Neuronal stem cell (in vitro differentiated cells): ENCODE results near the gene SUGCT.

Experiments
- DNase-seq: peaks from one replicate; pipeline ENCODE4 v3.0.0-alpha.2; 2013; ENCODE audit warnings: low spot score
- H2AFZ ChIP-seq: one replicate; pipeline ENCODE4 v1.6.1; 2013; ENCODE audit warnings: mild to moderate bottlenecking, low read length, inconsistent platforms
- H2AK5ac ChIP-seq: 2 replicates; pipeline ENCODE4 v1.6.1; 2013; ENCODE audit warnings: low read depth, mild to moderate bottlenecking, inconsistent platforms, low read length, moderate library complexity, mixed read lengths
- H2BK120ac ChIP-seq: 2 replicates; pipeline ENCODE4 v1.6.1; 2013; ENCODE audit warnings: low read depth, mild to moderate bottlenecking, inconsistent platforms, low read length, moderate library complexity, mixed read lengths
- H2BK12ac ChIP-seq: one replicate; pipeline ENCODE4 v1.6.1; 2013; ENCODE audit warnings: low read length, inconsistent platforms
- H2BK15ac ChIP-seq: 2 replicates; pipeline ENCODE4 v1.6.1; 2013; ENCODE audit warnings: mild to moderate bottlenecking, low read length, inconsistent platforms, mixed read lengths
- H2BK5ac ChIP-seq: one replicate; pipeline ENCODE4 v1.6.1; 2013; ENCODE audit warnings: inconsistent platforms, mild to moderate bottlenecking, low read length, moderate library complexity
- H3K14ac ChIP-seq: one replicate; pipeline ENCODE4 v1.6.1; 2013; ENCODE audit warnings: low read length, inconsistent platforms
- H3K18ac ChIP-seq: 2 replicates; pipeline ENCODE4 v1.6.1; 2013; ENCODE audit warnings: low read length, inconsistent platforms
- H3K23ac ChIP-seq: 2 replicates; pipeline ENCODE4 v1.6.1; 2013; ENCODE audit warnings: low read depth, mild to moderate bottlenecking, mixed read lengths, low read length, inconsistent platforms; ENCODE audit not compliant: poor library complexity
- H3K27ac ChIP-seq: replicated peaks from 3 replicates; pipeline ENCODE4 v1.5.1; 2013; ENCODE audit warnings: low read length, inconsistent platforms
- H3K27me3 ChIP-seq, 3 experiments: 2 replicates each; pipeline ENCODE4 v1.6.1; 2013; ENCODE audit warnings: low read length in 3 of 3, mild to moderate bottlenecking in 2 of 3, inconsistent platforms in 1 of 3, low read depth in 1 of 3, mixed read lengths in 1 of 3, moderate library complexity in 1 of 3; ENCODE audit not compliant: control insufficient read depth in 3 of 3, insufficient read depth in 3 of 3
- H3K36me3 ChIP-seq, 2 donors: replicated peaks in 1 of 2; 2 replicates each; pipeline ENCODE4 v1.6.1; 2013; ENCODE audit warnings: low read length in 2 of 2; ENCODE audit not compliant: control insufficient read depth in 2 of 2, insufficient read depth in 2 of 2
- H3K4ac ChIP-seq: 2 replicates; pipeline ENCODE4 v1.6.1; 2013; ENCODE audit warnings: inconsistent platforms, mild to moderate bottlenecking, low read length, moderate library complexity
- H3K4me1 ChIP-seq, 2 donors: 1 replicate in 1 of 2; 2 replicates in 1 of 2; pipeline ENCODE4 v1.6.1; 2013; ENCODE audit warnings: low read length in 2 of 2, low read depth in 1 of 2; ENCODE audit not compliant: control insufficient read depth in 2 of 2, insufficient read depth in 1 of 2
- H3K4me2 ChIP-seq: one replicate; pipeline ENCODE4 v1.6.1; 2013; ENCODE audit warnings: mild to moderate bottlenecking, low read length, inconsistent platforms; ENCODE audit not compliant: insufficient read depth, poor library complexity, severe bottlenecking
- H3K4me3 ChIP-seq, 2 donors: 2 replicates each; pipeline ENCODE4 v1.5.1; 2013; ENCODE audit warnings: low read length in 2 of 2, mild to moderate bottlenecking in 2 of 2, inconsistent platforms in 1 of 2, moderate library complexity in 1 of 2
- H3K79me1 ChIP-seq: one replicate; pipeline ENCODE4 v1.6.1; 2013; ENCODE audit warnings: low read depth, mild to moderate bottlenecking, inconsistent platforms, low read length, moderate library complexity
- H3K9ac ChIP-seq: one replicate; pipeline ENCODE4 v1.6.1; 2013; ENCODE audit warnings: mild to moderate bottlenecking, low read depth, low read length, inconsistent platforms; ENCODE audit not compliant: poor library complexity
- H3K9me3 ChIP-seq, 2 donors: replicated peaks in 1 of 2; 2 replicates each; pipeline versions ENCODE3 to v1.6.1; 2013; ENCODE audit warnings: low read length in 2 of 2, mild to moderate bottlenecking in 2 of 2, inconsistent platforms in 1 of 2, low read depth in 1 of 2, mixed read lengths in 1 of 2, moderate library complexity in 1 of 2; ENCODE audit not compliant: control insufficient read depth in 2 of 2, insufficient read depth in 1 of 2
- H4K8ac ChIP-seq: one replicate; pipeline ENCODE4 v1.6.1; 2013; ENCODE audit warnings: low read depth, mild to moderate bottlenecking, inconsistent platforms, low read length, moderate library complexity
- H4K91ac ChIP-seq: one replicate; pipeline ENCODE4 v1.6.1; 2013; ENCODE audit warnings: low read length, low read depth, mild to moderate bottlenecking, inconsistent platforms; ENCODE audit not compliant: poor library complexity
- WGBS, 2 donors: extraction: QIAGEN DNeasy Blood & Tissue Kit; methylation state at CpG; one replicate each; pipeline ENCODE4 v1.1.7; 2013; ENCODE audit warnings: missing lambda C conversion rate in 2 of 2, mixed read lengths in 1 of 2; ENCODE audit not compliant: insufficient read length in 2 of 2, insufficient replicate concordance in 1 of 2; ENCODE audit errors: extremely low coverage in 2 of 2; 5-methylcytosine and 5-hydroxymethylcytosine counted together

The SUGCT gene

GRCh38 chr7:40437498-40437897, 302.7 kb downstream of the SUGCT start:
- Histone ChIP-seq H4K91ac (no peak overlapping the region), H3K23ac (no peak overlapping the region), H2BK120ac (no peak overlapping the region), H2BK15ac (no peak overlapping the region), H3K18ac (no peak overlapping the region), H3K4ac (no peak overlapping the region), H3K79me1 (peaks cover 1% of the 10 kb centered on the region), H2BK12ac (no peak overlapping the region), H2BK5ac (no peak overlapping the region), H3K27me3 (no peaks in the 10 kb centered on the region), H3K4me3 (no peak overlapping the region), H3K4me1 (no peaks in the 10 kb centered on the region), H3K4me2 (no peak overlapping the region), H3K9ac (no peak overlapping the region), H2AK5ac (no peak overlapping the region), H2AFZ (no peak overlapping the region), H4K8ac (no peak overlapping the region), H3K9me3 (peaks cover 2 to 7% of the 10 kb centered on the region in 2 donors), H3K14ac (no peak overlapping the region), H3K36me3 (no peaks in the 10 kb centered on the region), H3K27ac (no peak overlapping the region)
- no peak for DNase-seq
- no CpG with 5 or more reads among the region's 1 CpG for WGBS, 2 donors

GRCh38 chr7:40437936-40438634, 303.3 kb downstream of the SUGCT start:
- no peak overlapping the region for H2BK5ac ChIP-seq
- H3K4me1 ChIP-seq = no peaks in the 10 kb centered on the region

GRCh38 chr7:40439686-40440085, 304.9 kb downstream of the SUGCT start:
- no peak overlapping the region for H2BK12ac ChIP-seq
- H2BK120ac ChIP-seq = no peak overlapping the region
- no CpG with 5 or more reads among the region's 6 CpGs for WGBS, 2 donors
- H3K27ac ChIP-seq = no peak overlapping the region
- no peak overlapping the region for H3K4ac ChIP-seq
- no peak overlapping the region for H4K8ac ChIP-seq
- no peak overlapping the region for H3K4me3 ChIP-seq
- no peak overlapping the region for H2BK15ac ChIP-seq
- peaks cover 0 to 7% of the 10 kb centered on the region in 2 donors for H3K9me3 ChIP-seq
- DNase-seq = no peak
- H3K9ac ChIP-seq = no peak overlapping the region
- H3K14ac ChIP-seq = peak overlapping the region; percentile 47
- H3K18ac ChIP-seq = no peak overlapping the region
- no peaks in the 10 kb centered on the region for H3K27me3 ChIP-seq
- H3K79me1 ChIP-seq = no peaks in the 10 kb centered on the region
- no peak overlapping the region for H2BK5ac ChIP-seq
- H2AFZ ChIP-seq = no peak overlapping the region
- H4K91ac ChIP-seq = no peak overlapping the region
- no peak overlapping the region for H2AK5ac ChIP-seq
- H3K4me1 ChIP-seq = no peaks in the 10 kb centered on the region
- H3K4me2 ChIP-seq = no peak overlapping the region
- H3K23ac ChIP-seq = no peak overlapping the region
- no peaks in the 10 kb centered on the region for H3K36me3 ChIP-seq

More at GRCh38 chr7:40437936-40438634, 303.3 kb downstream of the SUGCT start:
- H3K4ac ChIP-seq = no peak overlapping the region
- H3K9ac ChIP-seq = no peak overlapping the region
- H4K8ac ChIP-seq = no peak overlapping the region
- H2BK120ac ChIP-seq = no peak overlapping the region
- H2BK15ac ChIP-seq = no peak overlapping the region
- peaks cover 2 to 7% of the 10 kb centered on the region in 2 donors for H3K9me3 ChIP-seq
- H2AFZ ChIP-seq = no peak overlapping the region
- WGBS, 2 donors = no CpG with 5 or more reads among the region's 6 CpGs
- H2AK5ac ChIP-seq = no peak overlapping the region
- peaks cover 1% of the 10 kb centered on the region for H3K79me1 ChIP-seq
- no peak overlapping the region for H3K27ac ChIP-seq
- no peak overlapping the region for H3K23ac ChIP-seq
- H2BK12ac ChIP-seq = no peak overlapping the region
- no peaks in the 10 kb centered on the region for H3K27me3 ChIP-seq
- no peaks in the 10 kb centered on the region for H3K36me3 ChIP-seq
- no peak overlapping the region for H3K14ac ChIP-seq
- no peak overlapping the region for H3K18ac ChIP-seq
- no peak overlapping the region for H4K91ac ChIP-seq
- H3K4me2 ChIP-seq = no peak overlapping the region
- no peak for DNase-seq
- no peak overlapping the region for H3K4me3 ChIP-seq

GRCh38 chr7:40447345-40447744, 312.5 kb downstream of the SUGCT start:
- WGBS, 2 donors = no CpG with 5 or more reads among the region's 2 CpGs
- H4K91ac ChIP-seq = no peak overlapping the region
- no peak overlapping the region for H4K8ac ChIP-seq
- H3K4me3 ChIP-seq = no peak overlapping the region
- H3K27ac ChIP-seq = no peak overlapping the region
- no peak overlapping the region for H2AK5ac ChIP-seq
- H3K9ac ChIP-seq = no peak overlapping the region
- no peaks in the 10 kb centered on the region for H3K36me3 ChIP-seq
- H2AFZ ChIP-seq = no peak overlapping the region
- no peak overlapping the region for H2BK12ac ChIP-seq
- no peak for DNase-seq
- H3K4ac ChIP-seq = no peak overlapping the region
- no peak overlapping the region for H3K4me2 ChIP-seq
- H2BK5ac ChIP-seq = no peak overlapping the region
- no peak overlapping the region for H3K18ac ChIP-seq
- H3K79me1 ChIP-seq = no peaks in the 10 kb centered on the region
- H3K23ac ChIP-seq = no peak overlapping the region
- peaks cover 0 to under 1% of the 10 kb centered on the region in 2 donors for H3K9me3 ChIP-seq
- no peak overlapping the region for H2BK120ac ChIP-seq
- H3K14ac ChIP-seq = no peak overlapping the region
- no peak overlapping the region for H2BK15ac ChIP-seq
- no peaks in the 10 kb centered on the region for H3K27me3 ChIP-seq
- no peaks in the 10 kb centered on the region for H3K4me1 ChIP-seq
